IMR-90 (cell line): ENCODE data around the gene RPTOR. TPM values are rescaled to one million over a fixed set of nuclear protein-coding genes. Genes with fewer than 3 reads are reported as not detected.

Source experiments
- ATAC-seq: fragments of 200-7000 bp; cut with Tn5 transposase; 2 replicates; pipeline ENCODE4 v1.9.1; 2020; ENCODE audit warnings: low read depth, mild to moderate bottlenecking, moderate library complexity
- BruUV-seq: library from RNA; stranded (reverse); fragments of 400-500 nt; replicated peaks from 2 replicates; lab custom pipeline; 2021; lab: Mats Ljungman, UMichigan
- CTCF ChIA-PET: fragments of 300-600 bp; formaldehyde crosslinking; extraction: SDS; loops from one replicate; lab custom pipeline; 2021; ENCODE audit warnings: antibody characterized with exemption; lab: Yijun Ruan, JAX
- POLR2A ChIA-PET: fragments of 300-600 bp; sonication (Branson Sonifier 250); formaldehyde crosslinking; loops from one replicate; lab custom pipeline; 2022; ENCODE audit warnings: antibody characterized with exemption; ENCODE audit not compliant: unreplicated experiment; lab: Charles Lee
- DNase-seq: peaks from one replicate; pipeline ENCODE4 v3.0.0; 2013
- H2AFZ ChIP-seq: replicated peaks from 2 replicates; pipeline ENCODE3; 2013; ENCODE audit warnings: low read length, mild to moderate bottlenecking; ENCODE audit not compliant: poor library complexity
- H2AK5ac ChIP-seq: 2 replicates; pipeline ENCODE4 v1.6.1; 2013; ENCODE audit warnings: low read depth, low read length, inconsistent platforms
- H2AK9ac ChIP-seq: replicated peaks from 2 replicates; pipeline ENCODE3; 2013; ENCODE audit warnings: mild to moderate bottlenecking, low read depth, low read length, moderate library complexity; ENCODE audit not compliant: poor library complexity
- H2BK120ac ChIP-seq: 2 replicates; pipeline ENCODE4 v1.6.1; 2013; ENCODE audit warnings: low read depth, low read length, inconsistent platforms
- H2BK15ac ChIP-seq: 3 replicates; pipeline ENCODE4 v1.6.1; 2013; ENCODE audit warnings: low read depth, low read length, inconsistent platforms
- H2BK20ac ChIP-seq: 2 replicates; pipeline ENCODE4 v1.6.1; 2013; ENCODE audit warnings: low read depth, mild to moderate bottlenecking, inconsistent platforms, low read length, moderate library complexity
- H2BK5ac ChIP-seq: 2 replicates; pipeline ENCODE4 v1.6.1; 2013; ENCODE audit warnings: mild to moderate bottlenecking, low read depth, low read length, inconsistent platforms; ENCODE audit not compliant: poor library complexity, severe bottlenecking
- H3K14ac ChIP-seq: replicated peaks from 2 replicates; pipeline ENCODE4 v1.6.1; 2013; ENCODE audit warnings: low read depth, low read length, inconsistent platforms
- H3K18ac ChIP-seq: 2 replicates; pipeline ENCODE4 v1.6.1; 2013; ENCODE audit warnings: low read depth, low read length, control low read depth
- H3K23ac ChIP-seq: 2 replicates; pipeline ENCODE4 v1.6.1; 2013; ENCODE audit warnings: low read depth, low read length, inconsistent platforms
- H3K27ac ChIP-seq: 2 replicates; pipeline ENCODE4 v1.5.1; 2013; ENCODE audit warnings: mild to moderate bottlenecking, control low read depth, low read length; ENCODE audit not compliant: insufficient read depth
- H3K27me3 ChIP-seq: 2 replicates; pipeline ENCODE4 v1.6.1; 2013; ENCODE audit warnings: low read length; ENCODE audit not compliant: control insufficient read depth, insufficient read depth
- H3K36me3 ChIP-seq: 2 replicates; pipeline ENCODE4 v1.6.1; 2013; ENCODE audit warnings: low read length, mixed read lengths; ENCODE audit not compliant: control insufficient read depth, insufficient read depth
- H3K4ac ChIP-seq: 2 replicates; pipeline ENCODE4 v1.6.1; 2013; ENCODE audit warnings: low read depth, low read length, inconsistent platforms
- H3K4me1 ChIP-seq: 2 replicates; pipeline ENCODE4 v1.6.1; 2013; ENCODE audit warnings: low read length, mixed read lengths; ENCODE audit not compliant: control insufficient read depth, insufficient read depth
- H3K4me2 ChIP-seq: 2 replicates; pipeline ENCODE4 v1.6.1; 2013; ENCODE audit warnings: low read depth, mild to moderate bottlenecking, control low read depth, low read length, moderate library complexity
- H3K4me3 ChIP-seq: 2 replicates; pipeline ENCODE4 v1.5.1; 2013; ENCODE audit warnings: low read depth, mild to moderate bottlenecking, control low read depth, low read length, moderate library complexity; ENCODE audit not compliant: insufficient read depth
- H3K56ac ChIP-seq: 2 replicates; pipeline ENCODE4 v1.6.1; 2013; ENCODE audit warnings: low read length, inconsistent platforms; ENCODE audit not compliant: insufficient read depth; ENCODE audit errors: extremely low read depth
- H3K79me1 ChIP-seq, 2 experiments: 2 replicates each; pipeline ENCODE4 v1.6.1; 2013; ENCODE audit warnings: low read length in 2 of 2, inconsistent platforms in 1 of 2, low read depth in 1 of 2
- H3K9ac ChIP-seq: 2 replicates; pipeline ENCODE4 v1.6.1; 2013; ENCODE audit warnings: low read depth, low read length, control low read depth
- H3K9me1 ChIP-seq: 2 replicates; pipeline ENCODE4 v1.6.1; 2013; ENCODE audit warnings: low read length, inconsistent platforms; ENCODE audit not compliant: insufficient read depth
- H3K9me3 ChIP-seq: 2 replicates; pipeline ENCODE4 v1.6.1; 2013; ENCODE audit warnings: low read length; ENCODE audit not compliant: control insufficient read depth, insufficient read depth
- H4K20me1 ChIP-seq: 2 replicates; pipeline ENCODE4 v1.6.1; 2013; ENCODE audit warnings: low read length, inconsistent platforms; ENCODE audit not compliant: insufficient read depth
- H4K5ac ChIP-seq: 2 replicates; pipeline ENCODE4 v1.6.1; 2013; ENCODE audit warnings: mild to moderate bottlenecking, low read depth, low read length, control low read depth
- H4K8ac ChIP-seq, 2 experiments: 2 replicates each; pipeline ENCODE4 v1.6.1; 2013; ENCODE audit warnings: low read depth in 2 of 2, low read length in 2 of 2, control low read depth in 1 of 2, inconsistent platforms in 1 of 2
- H4K91ac ChIP-seq: 2 replicates; pipeline ENCODE4 v1.6.1; 2013; ENCODE audit warnings: low read depth, low read length, inconsistent platforms; ENCODE audit not compliant: insufficient read depth
- CEBPB ChIP-seq: IDR thresholded peaks from 2 replicates; pipeline ENCODE4 v1.6.1; 2012; ENCODE audit warnings: low read depth, low read length, improper control_type of control experiment
- CTCF ChIP-seq: conservative IDR thresholded peaks from 2 replicates; pipeline ENCODE4 v1.5.1; 2012; ENCODE audit warnings: mild to moderate bottlenecking, low read depth, low read length, improper control_type of control experiment
- ELK1 ChIP-seq: fragments of 150-350 bp; IDR thresholded peaks from 2 replicates; pipeline ENCODE4 v1.6.1; 2016; ENCODE audit warnings: low read depth, mild to moderate bottlenecking, low read length, moderate library complexity, borderline replicate concordance
- FOS ChIP-seq: fragments of 150-350 bp; IDR thresholded peaks from 2 replicates; pipeline ENCODE4 v1.6.1; 2016; ENCODE audit warnings: low read depth, low read length
- MAFK ChIP-seq: IDR thresholded peaks from 2 replicates; pipeline ENCODE4 v1.6.1; 2012; ENCODE audit warnings: low read depth, low read length, improper control_type of control experiment
- MAZ ChIP-seq: IDR thresholded peaks from 2 replicates; pipeline ENCODE4 v1.6.1; 2012; ENCODE audit warnings: low read depth, mild to moderate bottlenecking, low read length, improper control_type of control experiment, moderate library complexity, borderline replicate concordance
- MXI1 ChIP-seq: IDR thresholded peaks from 2 replicates; pipeline ENCODE4 v1.6.1; 2012; ENCODE audit warnings: low read depth, mild to moderate bottlenecking, low read length, moderate library complexity, borderline replicate concordance
- NFE2L2 ChIP-seq: fragments of 150-350 bp; IDR thresholded peaks from 2 replicates; pipeline ENCODE4 v1.6.1; 2016; ENCODE audit warnings: low read depth, mild to moderate bottlenecking, low read length
- RAD21 ChIP-seq: IDR thresholded peaks from 2 replicates; pipeline ENCODE4 v1.6.1; 2012; ENCODE audit warnings: low read length, improper control_type of control experiment
- RCOR1 ChIP-seq: IDR thresholded peaks from 2 replicates; pipeline ENCODE4 v1.6.1; 2012; ENCODE audit warnings: mild to moderate bottlenecking, low read length, improper control_type of control experiment; ENCODE audit not compliant: insufficient replicate concordance
- RFX5 ChIP-seq: IDR thresholded peaks from 2 replicates; pipeline ENCODE4 v1.8.0; 2012; ENCODE audit warnings: low read depth, mild to moderate bottlenecking, low read length, moderate library complexity
- WGBS, 2 experiments: methylation state at CpG; one replicate each; pipeline versions ENCODE4 v1.1.5 to v1.1.7; 2013; ENCODE audit warnings: missing lambda C conversion rate in 2 of 2; ENCODE audit not compliant: insufficient read length in 1 of 2; ENCODE audit errors: extremely low coverage in 2 of 2; 5-methylcytosine and 5-hydroxymethylcytosine counted together
- dilution Hi-C: fragments of 300-500 bp; cut with HindIII; formaldehyde crosslinking; loops from one replicate; pipeline ENCODE4 v1.14.3; 2018; ENCODE audit warnings: low sequenced_read_pairs; ENCODE audit not compliant: unreplicated experiment
- in situ Hi-C: fragments of 300-500 bp; cut with MboI; formaldehyde crosslinking; loops from 3 replicates; pipeline ENCODE4 v1.14.3; 2019; ENCODE audit warnings: low sequenced_read_pairs, inconsistent platforms, mixed read lengths
- intact Hi-C: fragments of 100-400 bp; cut with micrococcal nuclease; formaldehyde crosslinking; loops from 2 replicates; pipeline ENCODE4 v1.10.0; 2022
- polyA plus RNA-seq, 3 experiments: library from polyadenylated mRNA; depleted of rRNA; stranded (reverse); fragments of >200 nt; gene quantifications; 2 replicates each; pipeline ENCODE4 v1.2.3, GENCODE V29; 2012; ENCODE audit warnings: low replicate concordance in 1 of 3
- total RNA-seq: library from RNA; depleted of rRNA; stranded (reverse); fragments of >200 nt; gene quantifications from 2 replicates; pipeline ENCODE4 v1.2.3, GENCODE V29; 2012

RPTOR gene
- total and polyA plus RNA-seq, 2 of the 4 experiments (the other 2 are of a cell fraction): 10.8 to 14.7 TPM

- DNase-seq (no peak), ATAC-seq (no peak)
- H3K9me1 ChIP-seq: peaks cover 25% of the 10 kb centered on the region
- 0 out of 2 replicates have a peak overlapping the region, but pooled peaks have one; percentile 12 for H2BK120ac ChIP-seq
- no peak overlapping the region for H2AK9ac ChIP-seq
- H2AK5ac ChIP-seq: no peak overlapping the region; the same call in 1 of the 2 replicates
- ChIA-PET POLR2A (no interaction called here), CTCF (no interaction called here)
- peak overlapping the region; percentile 16 for H2BK5ac ChIP-seq
- no peak overlapping the region for H3K18ac ChIP-seq
- H3K4me2 ChIP-seq: no peak overlapping the region
- no peak overlapping the region for H3K27ac ChIP-seq
- no peak overlapping the region for H3K56ac ChIP-seq
- peaks cover 32% of the 10 kb centered on the region for H3K4me1 ChIP-seq
- H2AFZ ChIP-seq: no peak overlapping the region
- peaks cover 3% of the 10 kb centered on the region for H3K36me3 ChIP-seq
- intact Hi-C loops: no loop called here
- no peak overlapping the region for H4K5ac ChIP-seq
- no peaks in the 10 kb centered on the region for H3K9me3 ChIP-seq
- no peak overlapping the region for H4K8ac ChIP-seq
- dilution Hi-C loops: no loop called here
- H3K14ac ChIP-seq: no peak overlapping the region
- in situ Hi-C loops: no loop called here
- H4K20me1 ChIP-seq: no peaks in the 10 kb centered on the region
- TF ChIP-seq FOS (no peak), MXI1 (no peak), NFE2L2 (no peak), RCOR1 (no peak), RAD21 (no peak), RFX5 (no peak), ELK1 (no peak), CTCF (no peak), MAFK (no peak), CEBPB (no peak), MAZ (no peak)
- no peak overlapping the region for H2BK15ac ChIP-seq
- H3K79me1 ChIP-seq: peaks cover 15 to 48% of the 10 kb centered on the region in 2 experiments; a peak in 3 of 4 replicates
- no peaks in the 10 kb centered on the region for H3K27me3 ChIP-seq
- no peak overlapping the region for H3K23ac ChIP-seq
- no peak overlapping the region for H2BK20ac ChIP-seq
- H4K91ac ChIP-seq: no peak overlapping the region
- H3K4me3 ChIP-seq: no peak overlapping the region
- BruUV-seq: no TSS peak
- H3K4ac ChIP-seq: no peak overlapping the region
- whole genome bisulfite sequencing, 2 experiments: no CpG with 5 or more reads among the region's 26 CpGs
- H3K9ac ChIP-seq: no peak overlapping the region
Measured at GRCh38 chr17:80829166-80829813, 284.7 kb downstream of the RPTOR start.
